ENCODE measurements around the gene ATP4B. TPM values are rescaled to one million over a fixed set of nuclear protein-coding genes. Genes with fewer than 3 reads are reported as not detected.

ATP4B gene
- total RNA-seq, 1 experiment from 2014 or later, result not detected

DNA sequence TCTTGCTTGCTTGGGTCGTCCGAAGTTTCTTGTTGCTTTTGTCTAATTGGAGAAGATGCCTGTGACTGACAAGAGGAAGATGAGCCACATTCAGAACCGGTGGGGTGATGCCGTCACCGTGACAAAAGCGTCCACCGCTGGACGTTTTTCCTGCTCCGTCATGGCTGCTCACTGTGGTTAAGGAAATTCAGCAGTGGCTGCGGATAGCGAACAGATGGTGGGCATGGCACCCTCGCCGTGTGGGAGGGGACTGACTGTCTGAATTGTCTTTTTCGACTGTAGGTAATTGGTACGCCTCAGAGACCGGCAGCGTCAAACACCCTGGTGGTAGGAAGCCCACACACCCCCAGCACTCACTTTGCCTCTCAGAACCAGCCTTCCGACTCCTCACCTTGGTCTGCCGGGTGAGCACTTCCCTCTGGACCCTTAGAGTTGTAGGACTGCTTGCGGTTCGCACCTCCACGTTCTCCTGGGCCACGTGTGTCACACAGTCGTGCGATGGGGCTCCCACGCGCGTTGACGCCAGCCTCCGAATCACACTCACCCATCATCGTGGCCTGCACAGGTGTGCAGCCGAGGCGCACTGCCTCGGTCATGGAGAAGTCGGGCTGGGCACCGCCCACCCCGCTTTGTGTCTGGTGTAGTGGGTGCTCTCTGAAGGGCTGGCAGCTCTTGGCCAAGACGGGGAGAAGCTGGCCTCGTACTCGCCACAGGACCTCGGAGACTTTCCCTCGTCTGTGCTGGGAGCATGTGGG is 26.5 kb downstream of the ATP4B start:
- Histone ChIP-seq H3K56ac (ENCODE audit: insufficient read length, low read depth, low read length) (no peak overlapping the region), H3K4ac (ENCODE audit: low read depth, low read length) (no peak overlapping the region), H2BK120ac (ENCODE audit: low read depth, low read length, poor library complexity, severe bottlenecking) (no peak overlapping the region), H3K79me1 (ENCODE audit: insufficient read depth, low read depth, low read length, poor library complexity, severe bottlenecking) (no peaks in the 10 kb centered on the region), H3K27me3 (ENCODE audit: insufficient read depth, low read length) (no peaks in the 10 kb centered on the region), H3K4me2 (ENCODE audit: insufficient read depth, insufficient read length, low read length) (no peak overlapping the region), H4K91ac (ENCODE audit: insufficient read length, low read depth, low read length) (no peak overlapping the region), H2BK15ac (ENCODE audit: low read depth, low read length) (no peak overlapping the region), H2BK12ac (ENCODE audit: insufficient read length, low read depth, low read length) (no peak overlapping the region), H4K5ac (ENCODE audit: insufficient read length, low read depth, low read length) (no peak overlapping the region), H3K4me1 (ENCODE audit: insufficient read depth, low read length) (no peaks in the 10 kb centered on the region), H3K9ac (ENCODE audit: extremely low read depth, insufficient read length, low read length) (no peak overlapping the region), H3K27ac (ENCODE audit: insufficient read length, low read depth, low read length) (no peak overlapping the region), H3K14ac (ENCODE audit: insufficient read depth, low read length) (no peak overlapping the region), H3K23ac (ENCODE audit: insufficient read length, low read depth, low read length) (no peak overlapping the region), H3K23me2 (ENCODE audit: insufficient read length, low read depth, low read length, poor library complexity, severe bottlenecking) (no peaks in the 10 kb centered on the region), H3T11ph (ENCODE audit: low read length) (no peak overlapping the region), H4K20me1 (ENCODE audit: control insufficient read depth, insufficient read depth, insufficient read length) (no peaks in the 10 kb centered on the region), H2AFZ (ENCODE audit: low read length) (no peak overlapping the region), H2BK5ac (ENCODE audit: insufficient read length, low read length) (no peak overlapping the region), H2BK20ac (ENCODE audit: low read depth, low read length, poor library complexity, severe bottlenecking) (no peak overlapping the region), H3K79me2 (ENCODE audit: insufficient read depth, low read length) (no peaks in the 10 kb centered on the region; the same call in 1 of the 2 replicates), H2AK5ac (ENCODE audit: insufficient read length, low read length) (no peak overlapping the region), H3K18ac (ENCODE audit: insufficient read length, low read depth, low read length) (no peak overlapping the region), H3K9me3 (ENCODE audit: control insufficient read depth, low read depth, low read length) (no peaks in the 10 kb centered on the region), H4K8ac (replicated peaks; ENCODE audit: insufficient read length, low read depth, low read length) (no peak overlapping the region)
- no peak overlapping the region for H3K4me3 Mint-ChIP-seq
- no peak for DNase-seq
- TF ChIP-seq, protein P1, sequence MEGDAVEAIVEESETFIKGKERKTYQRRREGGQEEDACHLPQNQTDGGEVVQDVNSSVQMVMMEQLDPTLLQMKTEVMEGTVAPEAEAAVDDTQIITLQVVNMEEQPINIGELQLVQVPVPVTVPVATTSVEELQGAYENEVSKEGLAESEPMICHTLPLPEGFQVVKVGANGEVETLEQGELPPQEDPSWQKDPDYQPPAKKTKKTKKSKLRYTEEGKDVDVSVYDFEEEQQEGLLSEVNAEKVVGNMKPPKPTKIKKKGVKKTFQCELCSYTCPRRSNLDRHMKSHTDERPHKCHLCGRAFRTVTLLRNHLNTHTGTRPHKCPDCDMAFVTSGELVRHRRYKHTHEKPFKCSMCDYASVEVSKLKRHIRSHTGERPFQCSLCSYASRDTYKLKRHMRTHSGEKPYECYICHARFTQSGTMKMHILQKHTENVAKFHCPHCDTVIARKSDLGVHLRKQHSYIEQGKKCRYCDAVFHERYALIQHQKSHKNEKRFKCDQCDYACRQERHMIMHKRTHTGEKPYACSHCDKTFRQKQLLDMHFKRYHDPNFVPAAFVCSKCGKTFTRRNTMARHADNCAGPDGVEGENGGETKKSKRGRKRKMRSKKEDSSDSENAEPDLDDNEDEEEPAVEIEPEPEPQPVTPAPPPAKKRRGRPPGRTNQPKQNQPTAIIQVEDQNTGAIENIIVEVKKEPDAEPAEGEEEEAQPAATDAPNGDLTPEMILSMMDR (conservative IDR thresholded peaks at IDR 0.05), result no peak
- H3K36me3 Mint-ChIP-seq (ENCODE audit: insufficient read depth in 1 of 3, low read depth in 3 of 3), result peaks cover 45 to 87% (median 73%) of the 10 kb centered on the region in 3 experiments; a peak in 6 of 7 replicates
- no CpG with 5 or more reads among the region's 42 CpGs for WGBS (ENCODE audit: extremely low coverage, insufficient read length, low lambda C conversion rate)
- H3K27ac Mint-ChIP-seq, result peak overlapping the region in 1 of 3 experiments; percentile 65; a peak in 2 of 7 replicates
- H3K4me1 Mint-ChIP-seq, result 0 out of 4 replicates have a peak, but pooled peaks cover 0 to 2% of the 10 kb centered on the region in 2 experiments
- H3K27me3 Mint-ChIP-seq (ENCODE audit: low read depth), result no peaks in the 10 kb centered on the region
- H3K9me3 Mint-ChIP-seq, result no peaks in the 10 kb centered on the region

Measured in H9 (cell line).